Spinal cord (tissue), 10 donors: Measurements from ENCODE around the gene NRG3. TPM values are rescaled to one million over a fixed set of nuclear protein-coding genes. Genes with fewer than 3 reads are reported as not detected.

Experiments
- DNase-seq, 6 donors: peaks; one replicate each; pipeline versions ENCODE4 v3.0.0 to v3.0.0-alpha.2; 2013 to 2015; ENCODE audit warnings: low spot score in 6 of 6, low read depth in 4 of 6
- H3K27ac ChIP-seq: one replicate; pipeline ENCODE4 v1.5.1; 2013; ENCODE audit warnings: low read depth, low read length, control low read depth
- H3K27me3 ChIP-seq: one replicate; pipeline ENCODE4 v1.6.1; 2013; ENCODE audit warnings: low read length; ENCODE audit not compliant: control insufficient read depth, insufficient read depth
- H3K36me3 ChIP-seq: one replicate; pipeline ENCODE4 v1.6.1; 2013; ENCODE audit warnings: low read length; ENCODE audit not compliant: control insufficient read depth, insufficient read depth
- H3K4me1 ChIP-seq: one replicate; pipeline ENCODE4 v1.6.1; 2013; ENCODE audit warnings: low read length; ENCODE audit not compliant: control insufficient read depth, insufficient read depth
- H3K4me3 ChIP-seq: one replicate; pipeline ENCODE4 v1.5.1; 2013; ENCODE audit warnings: low read depth, low read length, control low read depth
- H3K9me3 ChIP-seq: one replicate; pipeline ENCODE4 v1.6.1; 2013; ENCODE audit warnings: low read length; ENCODE audit not compliant: control insufficient read depth, insufficient read depth
- WGBS: methylation state at CpG from one replicate; pipeline ENCODE4 v1.1.5; 2013; ENCODE audit warnings: missing lambda C conversion rate; ENCODE audit not compliant: insufficient coverage; 5-methylcytosine and 5-hydroxymethylcytosine counted together
- polyA plus RNA-seq, 2 donors: library from polyadenylated mRNA; unstranded; fragments of 120-200 nt; gene quantifications; one replicate each; pipeline ENCODE4 v1.2.1, GENCODE V29; 2013; ENCODE audit not compliant: insufficient read length in 2 of 2
- total RNA-seq, 2 donors: library from RNA; depleted of rRNA in 1 of 2; stranded (reverse); fragments of 120-200 nt in 1 of 2; fragments of >200 nt in 1 of 2; gene quantifications; one replicate each; pipeline versions ENCODE4 v1.2.3 to v1.2.4, GENCODE V29; 2013 to 2014
- donor health status: healthy.

Gene NRG3
- total and polyA plus RNA-seq, 4 donors, result 10.2 to 53.9 (median 33.6) TPM

GRCh38 chr10:82865366-82865765 is 990.4 kb downstream of the NRG3 start:
- Histone ChIP-seq H3K9me3 (no peaks in the 10 kb centered on the region), H3K27me3 (no peaks in the 10 kb centered on the region)
- WGBS, result no CpG with 5 or more reads among the region's 1 CpG

GRCh38 chr10:82866424-82867020 is 991.5 kb downstream of the NRG3 start:
- Histone ChIP-seq H3K4me1 (no peaks in the 10 kb centered on the region), H3K9me3 (no peaks in the 10 kb centered on the region), H3K36me3 (no peaks in the 10 kb centered on the region), H3K27ac (no peak overlapping the region), H3K4me3 (no peak overlapping the region), H3K27me3 (no peaks in the 10 kb centered on the region)
- DNase-seq, result no peak
- 72% methylated on average over 4 of the region's 6 CpGs for WGBS

More at GRCh38 chr10:82865366-82865765, 990.4 kb downstream of the NRG3 start:
- Histone ChIP-seq H3K36me3 (no peaks in the 10 kb centered on the region), H3K4me1 (no peaks in the 10 kb centered on the region), H3K4me3 (no peak overlapping the region), H3K27ac (no peak overlapping the region)
- DNase-seq, result no peak

- Histone ChIP-seq H3K4me1 (no peaks in the 10 kb centered on the region), H3K4me3 (no peak overlapping the region), H3K9me3 (no peaks in the 10 kb centered on the region), H3K27ac (no peak overlapping the region), H3K36me3 (no peaks in the 10 kb centered on the region), H3K27me3 (no peaks in the 10 kb centered on the region)
- no CpG with 5 or more reads among the region's 3 CpGs for WGBS
- no peak for DNase-seq
These were observed 992.1 kb downstream of the NRG3 start for GRCh38 chr10:82867056-82867455.

- Histone ChIP-seq H3K9me3 (no peaks in the 10 kb centered on the region), H3K27me3 (no peaks in the 10 kb centered on the region), H3K36me3 (no peaks in the 10 kb centered on the region), H3K27ac (no peak overlapping the region), H3K4me1 (no peaks in the 10 kb centered on the region), H3K4me3 (no peak overlapping the region)
- WGBS, result no CpG with 5 or more reads among the region's 1 CpG
- DNase-seq, result no peak
These were observed 999.7 kb downstream of the NRG3 start for GRCh38 chr10:82874671-82875070.

GRCh38 chr10:82880776-82881290 is 1005.8 kb downstream of the NRG3 start:
- Histone ChIP-seq H3K4me1 (no peaks in the 10 kb centered on the region), H3K36me3 (no peaks in the 10 kb centered on the region), H3K9me3 (no peaks in the 10 kb centered on the region), H3K27ac (no peak overlapping the region), H3K27me3 (no peaks in the 10 kb centered on the region), H3K4me3 (no peak overlapping the region)
- DNase-seq, result peak in 2 of 6 donors; percentile 18 to 93
- WGBS, result 14% methylated on average over 1 of the region's 2 CpGs

GRCh38 chr10:82882722-82883121 is 1007.7 kb downstream of the NRG3 start:
- no peaks in the 10 kb centered on the region for H3K4me1 ChIP-seq
- WGBS, result no CpG with 5 or more reads among the region's 1 CpG
- no peaks in the 10 kb centered on the region for H3K9me3 ChIP-seq
- DNase-seq, result no peak
- H3K27me3 ChIP-seq, result no peaks in the 10 kb centered on the region
- no peak overlapping the region for H3K27ac ChIP-seq
- H3K4me3 ChIP-seq, result no peak overlapping the region
- no peaks in the 10 kb centered on the region for H3K36me3 ChIP-seq

GRCh38 chr10:82883603-82884002 is 1008.6 kb downstream of the NRG3 start:
- Histone ChIP-seq H3K27ac (no peak overlapping the region), H3K4me3 (no peak overlapping the region), H3K9me3 (no peaks in the 10 kb centered on the region), H3K27me3 (no peaks in the 10 kb centered on the region), H3K4me1 (no peaks in the 10 kb centered on the region), H3K36me3 (no peaks in the 10 kb centered on the region)
- no CpG with 5 or more reads among the region's 1 CpG for WGBS
- no peak for DNase-seq

GRCh38 chr10:82887488-82887887 is 1012.5 kb downstream of the NRG3 start:
- Histone ChIP-seq H3K36me3 (no peaks in the 10 kb centered on the region), H3K4me1 (no peaks in the 10 kb centered on the region), H3K4me3 (no peak overlapping the region), H3K27ac (no peak overlapping the region), H3K27me3 (no peaks in the 10 kb centered on the region), H3K9me3 (no peaks in the 10 kb centered on the region)
- no peak for DNase-seq
- WGBS, result no CpG with 5 or more reads among the region's 1 CpG

- Histone ChIP-seq H3K4me3 (no peak overlapping the region), H3K27me3 (no peaks in the 10 kb centered on the region), H3K36me3 (no peaks in the 10 kb centered on the region), H3K9me3 (no peaks in the 10 kb centered on the region), H3K4me1 (no peaks in the 10 kb centered on the region), H3K27ac (no peak overlapping the region)
- DNase-seq, result no peak
- 65% methylated on average over 10 of the region's 10 CpGs for WGBS
These were observed 1013.9 kb downstream of the NRG3 start for GRCh38 chr10:82888809-82889455.

- no peak overlapping the region for H3K4me3 ChIP-seq
- H3K4me1 ChIP-seq, result no peaks in the 10 kb centered on the region
- no peak overlapping the region for H3K27ac ChIP-seq
- H3K36me3 ChIP-seq, result no peaks in the 10 kb centered on the region
- no peaks in the 10 kb centered on the region for H3K9me3 ChIP-seq
- no CpG with 5 or more reads among the region's 2 CpGs for WGBS
- DNase-seq, result peak in 2 of 6 donors; percentile 75 to 80
- H3K27me3 ChIP-seq, result no peaks in the 10 kb centered on the region
These were observed 1014.7 kb downstream of the NRG3 start for GRCh38 chr10:82889728-82890127.
